ENCODE results near the gene RUNX3. TPM values are rescaled to one million over a fixed set of nuclear protein-coding genes. Genes with fewer than 3 reads are reported as not detected.

RUNX3 gene
- total RNA-seq, 1 experiment from 2014 or later = 1.1 TPM

DNA sequence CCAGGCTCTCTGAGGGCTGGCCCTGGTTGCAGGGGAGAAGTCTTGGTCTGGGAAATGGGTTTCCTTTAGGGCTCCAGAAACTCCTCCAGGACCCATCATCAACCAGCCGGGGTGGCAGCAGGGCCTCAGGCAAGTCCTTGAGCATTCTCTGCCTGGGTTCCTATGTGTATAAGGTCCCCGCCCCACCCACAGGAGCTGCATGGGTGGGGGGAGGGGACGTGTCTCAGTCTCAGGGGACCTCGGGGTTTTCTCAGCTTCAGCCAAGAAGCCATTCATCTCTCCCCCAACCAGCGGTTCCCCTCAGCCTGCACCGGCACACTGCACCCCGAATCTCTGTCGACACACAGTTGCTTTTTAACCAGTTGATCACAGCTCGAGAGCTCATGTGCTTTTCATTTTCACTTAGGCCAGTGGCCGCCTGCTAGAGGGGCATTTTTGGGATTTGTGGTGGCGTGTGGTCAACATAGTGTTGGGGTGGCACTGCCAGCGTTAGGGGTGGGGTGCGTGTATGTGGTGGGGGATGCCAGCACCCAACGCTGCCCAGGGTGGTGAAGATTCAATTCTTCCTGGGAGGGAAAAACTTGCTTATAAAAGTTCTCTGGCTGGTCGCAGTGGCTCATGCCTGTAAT is 6.5 kb downstream of the RUNX3 start:
- H3K4me1 Mint-ChIP-seq (ENCODE audit: low read depth, unreplicated experiment) = no peaks in the 10 kb centered on the region
- H3K27me3 Mint-ChIP-seq (ENCODE audit: insufficient read depth, unreplicated experiment) = peaks cover 6% of the 10 kb centered on the region
- intact Hi-C loops (cut with micrococcal nuclease; ENCODE audit: unreplicated experiment) = no loop called here
- no TSS peak for BruUV-seq (replicated peaks)
- POLR2A ChIA-PET = no interaction called here
- CTCF ChIA-PET = no interaction called here
- Histone ChIP-seq H3K9me3 (no peaks in the 10 kb centered on the region), H3K27me3 (replicated peaks; ENCODE audit: control insufficient read depth, insufficient read depth, low read length) (no peaks in the 10 kb centered on the region), H3K4me3 (ENCODE audit: low read depth, low read length) (no peak overlapping the region), H3K36me3 (ENCODE audit: control insufficient read depth, insufficient read depth, low read length) (no peaks in the 10 kb centered on the region), H3K4me1 (no peaks in the 10 kb centered on the region)
- TF ChIP-seq CTCF (IDR thresholded peaks at IDR 0.05; ENCODE audit: insufficient read depth in 1 of 2, low read depth in 1 of 2, low read length in 1 of 2, severe bottlenecking in 1 of 2, unreplicated experiment in 1 of 2) = no peak
- no peak overlapping the region for H3K4me3 Mint-ChIP-seq (ENCODE audit: unreplicated experiment)
- no peak for DNase-seq
- no peaks in the 10 kb centered on the region for H3K36me3 Mint-ChIP-seq (ENCODE audit: insufficient read depth, unreplicated experiment)
- H3K9me3 Mint-ChIP-seq (ENCODE audit: unreplicated experiment) = no peaks in the 10 kb centered on the region
- H3K27ac Mint-ChIP-seq (ENCODE audit: unreplicated experiment) = no peak overlapping the region

- ChIA-PET POLR2A (no interaction called here), CTCF (no interaction called here)
- H3K36me3 Mint-ChIP-seq (ENCODE audit: insufficient read depth, unreplicated experiment) = no peaks in the 10 kb centered on the region
- DNase-seq = no peak
- no peaks in the 10 kb centered on the region for H3K27me3 ChIP-seq (replicated peaks; ENCODE audit: control insufficient read depth, insufficient read depth, low read length)
- no peak overlapping the region for H3K4me3 Mint-ChIP-seq (ENCODE audit: unreplicated experiment)
- H3K9me3 Mint-ChIP-seq (ENCODE audit: unreplicated experiment) = no peaks in the 10 kb centered on the region
- no peaks in the 10 kb centered on the region for H3K9me3 ChIP-seq
- H3K4me3 ChIP-seq (ENCODE audit: low read depth, low read length) = no peak overlapping the region
- no peak overlapping the region for H3K27ac Mint-ChIP-seq (ENCODE audit: unreplicated experiment)
- H3K27me3 Mint-ChIP-seq (ENCODE audit: insufficient read depth, unreplicated experiment) = peaks cover 2% of the 10 kb centered on the region
- no peaks in the 10 kb centered on the region for H3K4me1 ChIP-seq
- H3K4me1 Mint-ChIP-seq (ENCODE audit: low read depth, unreplicated experiment) = no peaks in the 10 kb centered on the region
- TF ChIP-seq CTCF (IDR thresholded peaks at IDR 0.05; ENCODE audit: insufficient read depth in 1 of 2, low read depth in 1 of 2, low read length in 1 of 2, severe bottlenecking in 1 of 2, unreplicated experiment in 1 of 2) = no peak
- no peaks in the 10 kb centered on the region for H3K36me3 ChIP-seq (ENCODE audit: control insufficient read depth, insufficient read depth, low read length)
- BruUV-seq (replicated peaks) = no TSS peak
- intact Hi-C loops (cut with micrococcal nuclease; ENCODE audit: unreplicated experiment) = no loop called here
Measured at GRCh38 chr1:24921938-24922662, 8.0 kb downstream of the RUNX3 start.

DNA sequence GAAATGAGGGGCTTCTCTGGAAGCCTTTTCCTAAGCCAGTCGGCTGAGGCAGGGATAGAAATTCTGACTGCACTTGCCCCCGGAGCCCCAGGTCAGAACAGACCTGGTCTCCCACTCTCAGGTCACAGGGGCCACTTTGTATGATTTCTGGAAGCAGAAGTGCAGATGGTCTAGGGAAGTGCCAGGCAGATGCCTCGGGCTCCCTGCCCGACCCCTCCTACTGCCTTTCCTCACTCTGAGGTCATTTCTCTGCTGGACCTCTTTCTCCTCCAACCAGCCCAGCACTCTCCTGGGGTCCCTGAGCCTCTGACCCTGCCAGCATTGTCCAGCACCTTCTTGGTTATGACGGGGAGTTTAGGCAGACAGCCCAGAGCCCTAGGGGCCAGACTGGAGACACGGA is 8.7 kb downstream of the RUNX3 start:
- H3K36me3 Mint-ChIP-seq (ENCODE audit: insufficient read depth, unreplicated experiment) = no peaks in the 10 kb centered on the region
- Histone ChIP-seq H3K4me1 (no peaks in the 10 kb centered on the region), H3K9me3 (no peaks in the 10 kb centered on the region), H3K27me3 (replicated peaks; ENCODE audit: control insufficient read depth, insufficient read depth, low read length) (no peaks in the 10 kb centered on the region), H3K4me3 (ENCODE audit: low read depth, low read length) (no peak overlapping the region), H3K36me3 (ENCODE audit: control insufficient read depth, insufficient read depth, low read length) (no peaks in the 10 kb centered on the region)
- DNase-seq = no peak
- intact Hi-C loops (cut with micrococcal nuclease; ENCODE audit: unreplicated experiment) = no loop called here
- no peak overlapping the region for H3K4me3 Mint-ChIP-seq (ENCODE audit: unreplicated experiment)
- TF ChIP-seq CTCF (IDR thresholded peaks at IDR 0.05; ENCODE audit: insufficient read depth in 1 of 2, low read depth in 1 of 2, low read length in 1 of 2, severe bottlenecking in 1 of 2, unreplicated experiment in 1 of 2) = no peak
- no peaks in the 10 kb centered on the region for H3K4me1 Mint-ChIP-seq (ENCODE audit: low read depth, unreplicated experiment)
- ChIA-PET CTCF (no interaction called here), POLR2A (no interaction called here)
- no peak overlapping the region for H3K27ac Mint-ChIP-seq (ENCODE audit: unreplicated experiment)
- peaks cover 2% of the 10 kb centered on the region for H3K27me3 Mint-ChIP-seq (ENCODE audit: insufficient read depth, unreplicated experiment)
- BruUV-seq (replicated peaks) = no TSS peak
- no peaks in the 10 kb centered on the region for H3K9me3 Mint-ChIP-seq (ENCODE audit: unreplicated experiment)

Measured in Caco-2 (cell line).